ENCODE results near the gene IL31RA.

IL31RA gene

DNA sequence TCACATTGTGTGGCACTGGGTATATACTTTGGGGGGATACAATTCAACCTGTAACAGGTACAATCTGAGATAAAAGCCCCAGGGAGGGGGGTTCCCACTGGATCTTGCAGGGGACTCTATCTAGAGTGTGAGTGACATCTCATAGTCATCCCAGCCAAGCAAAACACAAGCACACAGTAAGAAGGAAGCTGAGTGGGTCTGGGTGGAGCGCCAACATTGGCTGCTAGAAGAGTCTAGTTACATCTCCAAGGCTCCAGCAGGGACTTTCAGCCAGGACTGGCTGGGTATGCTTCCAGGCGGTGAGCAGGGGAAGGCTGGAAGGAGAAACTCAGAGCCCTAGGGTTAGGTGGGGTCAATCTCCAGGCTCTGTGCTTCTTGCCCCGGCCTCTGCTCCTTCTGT is 53.0 kb downstream of the IL31RA start:
- TF ChIP-seq TAF1 (IDR thresholded peaks at IDR 0.05; ENCODE audit: borderline replicate concordance, insufficient read depth, low read length) = no peak
- TF ChIP-seq, protein P1, sequence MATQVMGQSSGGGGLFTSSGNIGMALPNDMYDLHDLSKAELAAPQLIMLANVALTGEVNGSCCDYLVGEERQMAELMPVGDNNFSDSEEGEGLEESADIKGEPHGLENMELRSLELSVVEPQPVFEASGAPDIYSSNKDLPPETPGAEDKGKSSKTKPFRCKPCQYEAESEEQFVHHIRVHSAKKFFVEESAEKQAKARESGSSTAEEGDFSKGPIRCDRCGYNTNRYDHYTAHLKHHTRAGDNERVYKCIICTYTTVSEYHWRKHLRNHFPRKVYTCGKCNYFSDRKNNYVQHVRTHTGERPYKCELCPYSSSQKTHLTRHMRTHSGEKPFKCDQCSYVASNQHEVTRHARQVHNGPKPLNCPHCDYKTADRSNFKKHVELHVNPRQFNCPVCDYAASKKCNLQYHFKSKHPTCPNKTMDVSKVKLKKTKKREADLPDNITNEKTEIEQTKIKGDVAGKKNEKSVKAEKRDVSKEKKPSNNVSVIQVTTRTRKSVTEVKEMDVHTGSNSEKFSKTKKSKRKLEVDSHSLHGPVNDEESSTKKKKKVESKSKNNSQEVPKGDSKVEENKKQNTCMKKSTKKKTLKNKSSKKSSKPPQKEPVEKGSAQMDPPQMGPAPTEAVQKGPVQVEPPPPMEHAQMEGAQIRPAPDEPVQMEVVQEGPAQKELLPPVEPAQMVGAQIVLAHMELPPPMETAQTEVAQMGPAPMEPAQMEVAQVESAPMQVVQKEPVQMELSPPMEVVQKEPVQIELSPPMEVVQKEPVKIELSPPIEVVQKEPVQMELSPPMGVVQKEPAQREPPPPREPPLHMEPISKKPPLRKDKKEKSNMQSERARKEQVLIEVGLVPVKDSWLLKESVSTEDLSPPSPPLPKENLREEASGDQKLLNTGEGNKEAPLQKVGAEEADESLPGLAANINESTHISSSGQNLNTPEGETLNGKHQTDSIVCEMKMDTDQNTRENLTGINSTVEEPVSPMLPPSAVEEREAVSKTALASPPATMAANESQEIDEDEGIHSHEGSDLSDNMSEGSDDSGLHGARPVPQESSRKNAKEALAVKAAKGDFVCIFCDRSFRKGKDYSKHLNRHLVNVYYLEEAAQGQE (IDR thresholded peaks at IDR 0.05; ENCODE audit: insufficient read depth in 1 of 2, low read depth in 2 of 2, low read length in 2 of 2) = no peak
- no peak for TF ChIP-seq FOXP2 (optimal IDR thresholded peaks at IDR 0.05; ENCODE audit: borderline replicate concordance, extremely low read depth, extremely low read length, insufficient read depth)
- no peak for TF ChIP-seq POLR2AphosphoS5 (IDR thresholded peaks at IDR 0.05; ENCODE audit: low read depth, low read length)
- no peak for TF ChIP-seq SIN3A (IDR thresholded peaks at IDR 0.05; ENCODE audit: borderline replicate concordance, insufficient read depth, low read length)

DNA sequence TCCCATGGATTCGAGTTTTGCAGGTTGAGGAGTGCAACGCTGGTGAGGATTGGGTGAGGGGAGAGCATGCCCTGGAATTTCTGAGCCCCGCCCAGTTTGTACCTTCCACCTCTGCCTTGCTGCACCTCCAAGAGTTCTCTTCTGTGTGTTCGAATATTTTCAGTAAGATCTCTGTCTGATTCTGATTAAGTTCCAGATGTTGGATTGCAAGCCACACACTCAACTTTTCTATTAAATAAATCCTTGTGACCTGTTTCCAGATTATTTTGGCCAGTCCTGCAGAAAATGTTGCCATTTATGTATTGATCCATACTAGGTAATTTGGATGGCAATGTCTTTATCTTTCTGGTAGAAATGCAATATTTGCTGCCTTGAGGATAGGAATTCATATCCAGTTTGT is 54.1 kb downstream of the IL31RA start:
- TF ChIP-seq, protein P1 (IDR thresholded peaks at IDR 0.05; ENCODE audit: insufficient read depth in 1 of 2, low read depth in 2 of 2, low read length in 2 of 2) = no peak
- TF ChIP-seq SIN3A (IDR thresholded peaks at IDR 0.05; ENCODE audit: borderline replicate concordance, insufficient read depth, low read length) (no peak), TAF1 (IDR thresholded peaks at IDR 0.05; ENCODE audit: borderline replicate concordance, insufficient read depth, low read length) (no peak), FOXP2 (optimal IDR thresholded peaks at IDR 0.05; ENCODE audit: borderline replicate concordance, extremely low read depth, extremely low read length, insufficient read depth) (no peak), POLR2AphosphoS5 (IDR thresholded peaks at IDR 0.05; ENCODE audit: low read depth, low read length) (no peak)

DNA sequence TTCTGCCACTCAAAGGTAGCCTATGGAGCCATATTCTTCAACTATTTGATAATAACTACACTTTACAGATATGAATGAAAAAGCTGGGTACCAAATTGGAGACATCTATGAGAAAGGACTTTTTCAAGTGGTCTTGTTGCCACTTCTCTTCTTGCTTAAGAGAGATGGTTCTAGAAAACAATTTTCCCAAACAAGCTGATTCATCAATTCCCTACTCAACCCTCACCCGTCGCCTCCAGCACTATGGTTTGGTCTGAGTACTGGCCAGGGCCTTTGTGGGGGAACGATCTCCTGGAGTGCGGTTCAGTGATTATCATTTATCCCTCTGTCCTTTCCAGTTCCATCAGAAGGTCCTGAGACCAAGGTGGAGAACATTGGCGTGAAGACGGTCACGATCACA is 56.8 kb downstream of the IL31RA start:
- TF ChIP-seq POLR2AphosphoS5 (IDR thresholded peaks at IDR 0.05; ENCODE audit: low read depth, low read length) (no peak), TAF1 (IDR thresholded peaks at IDR 0.05; ENCODE audit: borderline replicate concordance, insufficient read depth, low read length) (no peak)
- TF ChIP-seq, protein P1 (IDR thresholded peaks at IDR 0.05; ENCODE audit: insufficient read depth in 1 of 2, low read depth in 2 of 2, low read length in 2 of 2) = no peak

DNA sequence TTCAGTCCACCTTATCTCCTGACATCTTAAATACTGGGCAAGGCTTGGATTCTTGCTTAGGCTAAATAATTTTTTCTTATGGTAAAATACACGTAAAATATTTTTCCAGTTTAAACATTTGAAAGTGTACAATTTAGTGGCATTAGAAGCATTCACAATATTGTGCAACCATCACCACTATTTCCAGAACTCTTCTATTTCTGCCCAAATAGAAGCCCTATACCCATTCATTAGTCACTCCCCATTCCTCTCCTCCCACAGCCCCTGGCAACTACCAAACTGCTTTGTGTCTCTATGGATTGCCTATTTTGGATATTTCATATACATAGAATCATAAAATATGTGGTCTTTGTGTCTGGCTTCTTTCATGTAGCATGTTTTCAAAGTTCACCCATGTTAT is 57.6 kb downstream of the IL31RA start:
- TF ChIP-seq FOXP2 (optimal IDR thresholded peaks at IDR 0.05; ENCODE audit: borderline replicate concordance, extremely low read depth, extremely low read length, insufficient read depth) (no peak), TAF1 (IDR thresholded peaks at IDR 0.05; ENCODE audit: borderline replicate concordance, insufficient read depth, low read length) (no peak), POLR2AphosphoS5 (IDR thresholded peaks at IDR 0.05; ENCODE audit: low read depth, low read length) (no peak), SIN3A (IDR thresholded peaks at IDR 0.05; ENCODE audit: borderline replicate concordance, insufficient read depth, low read length) (no peak)
- TF ChIP-seq, protein P1 (IDR thresholded peaks at IDR 0.05; ENCODE audit: insufficient read depth in 1 of 2, low read depth in 2 of 2, low read length in 2 of 2) = no peak

Data from PFSK-1 (cell line).